Stimulated activated CD4-positive, alpha-beta T cell treated with anti-CD3 and anti-CD28 coated beads, Interleukin-12 subunit alpha, Interleukin-12 subunit beta, amount 100 ng/mL, for 4 hours (primary cell): ENCODE data around the gene CTDSP2.
"Not testable (repeated sequence)": the region's sequence is repeated elsewhere in the genome, so short reads cannot be mapped to it uniquely, and the experiment has no call there.

Source experiments
- DNase-seq: peaks from one replicate; pipeline ENCODE4 v3.0.0-alpha.2; 2020

Gene CTDSP2

DNA sequence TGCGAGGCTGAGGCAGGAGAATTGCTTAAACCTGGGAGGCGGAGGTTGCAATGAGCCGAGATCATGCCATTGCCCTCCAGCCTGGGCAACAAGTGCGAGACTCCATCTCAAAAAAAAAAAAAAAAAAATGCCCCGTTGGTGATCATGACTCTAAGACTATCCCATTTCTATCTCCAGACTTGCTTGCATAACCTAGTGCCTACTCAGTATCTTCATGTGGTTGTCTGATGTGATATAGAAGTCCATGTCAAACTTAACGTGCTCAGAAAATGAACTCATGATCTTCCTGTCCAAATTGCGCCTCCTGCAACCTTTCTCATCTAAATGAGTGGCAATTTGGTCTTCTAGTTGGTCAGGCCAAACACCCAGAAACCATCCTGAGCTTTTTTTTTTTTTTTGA lies 68.6 kb downstream of the CTDSP2 start:
- DNase-seq, result no peak

DNA sequence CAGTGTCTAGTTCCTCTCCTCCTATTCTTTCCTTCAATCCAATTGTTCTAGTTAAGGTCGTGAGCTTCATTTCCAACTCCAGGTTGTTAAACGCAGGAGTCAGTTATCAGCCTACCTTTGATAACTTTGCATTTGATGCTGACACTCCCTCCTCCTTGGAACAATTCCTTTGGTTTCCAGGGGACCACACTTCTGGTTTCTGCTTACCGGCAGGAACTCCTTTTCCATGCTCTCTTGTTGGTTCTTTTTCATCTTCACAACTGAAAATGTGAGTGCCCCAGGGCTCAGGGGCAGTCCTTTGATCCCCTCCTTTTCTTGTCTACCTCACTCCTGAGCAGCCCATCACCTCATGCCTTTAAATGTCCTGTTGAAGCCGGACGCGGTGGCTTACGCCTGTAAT lies 69.2 kb downstream of the CTDSP2 start:
- DNase-seq, result no peak

DNA sequence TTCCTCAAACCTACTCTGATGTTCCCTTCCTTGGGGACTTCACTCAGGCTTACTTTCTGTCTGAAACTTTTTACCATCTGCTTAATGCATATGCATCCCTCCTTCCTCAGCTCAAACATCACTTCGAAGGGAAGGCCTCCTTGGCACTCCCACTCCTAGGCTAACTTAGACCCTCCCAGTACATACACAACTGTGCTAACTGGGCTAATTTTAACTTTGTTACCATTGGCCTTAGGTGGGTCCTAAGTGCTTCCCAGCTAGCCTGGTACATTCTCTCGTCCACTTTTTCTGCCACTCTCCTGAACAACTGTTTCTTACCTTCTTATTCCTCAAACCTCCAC lies 70.3 kb downstream of the CTDSP2 start:
- DNase-seq, result no peak

DNA sequence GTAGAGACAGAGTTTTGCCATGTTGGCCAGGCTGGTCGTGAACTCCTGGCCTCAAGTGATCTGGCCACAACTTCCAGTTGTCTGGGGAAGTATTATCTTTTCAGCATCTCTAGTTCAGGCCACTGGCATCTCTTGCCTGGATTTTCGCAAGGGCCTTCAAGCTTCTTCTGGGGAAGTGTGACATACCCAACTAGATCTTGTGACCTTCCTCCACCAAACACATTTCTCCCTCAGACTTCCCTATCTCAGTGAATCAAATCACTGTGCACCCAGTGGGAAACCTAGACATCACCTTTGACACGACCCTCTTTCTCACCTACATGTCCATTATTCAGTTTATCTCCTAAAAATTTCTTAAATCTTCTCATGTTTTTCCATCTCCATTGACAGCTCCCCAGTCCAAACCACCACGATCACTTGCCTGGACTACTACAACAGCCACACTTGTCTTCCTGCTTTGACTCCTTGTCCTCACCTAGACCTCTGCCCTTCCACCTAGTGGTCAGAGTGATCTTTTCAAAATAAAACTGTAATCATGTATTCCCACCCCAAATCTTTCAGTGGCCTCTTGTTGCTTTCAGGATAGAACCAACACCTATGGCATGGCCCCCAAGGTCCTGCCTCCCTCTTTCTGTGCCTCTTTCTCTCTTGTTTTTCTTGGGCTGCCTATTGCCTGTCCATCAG lies 70.8 kb downstream of the CTDSP2 start:
- DNase-seq, result no peak

DNA sequence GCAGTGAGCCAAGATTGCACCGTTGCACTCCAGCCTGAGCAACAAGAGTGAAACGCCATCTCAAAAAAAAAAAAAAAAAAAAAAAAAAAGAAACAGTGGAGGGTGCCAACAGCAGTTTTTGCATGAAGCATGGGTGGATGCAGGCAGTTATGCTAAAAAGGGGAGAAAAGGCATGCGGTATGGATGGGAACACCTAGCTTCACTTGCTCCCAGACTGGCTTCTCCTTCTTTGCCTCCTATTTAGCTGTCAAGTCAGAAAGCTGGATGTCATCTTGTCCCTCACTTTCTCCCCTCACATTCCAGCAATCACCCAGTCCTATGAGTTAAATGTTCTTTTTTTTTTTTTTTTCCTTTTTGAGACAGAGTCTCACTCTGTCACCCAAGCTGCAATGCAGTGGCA lies 71.5 kb downstream of the CTDSP2 start:
- no peak for DNase-seq

DNA sequence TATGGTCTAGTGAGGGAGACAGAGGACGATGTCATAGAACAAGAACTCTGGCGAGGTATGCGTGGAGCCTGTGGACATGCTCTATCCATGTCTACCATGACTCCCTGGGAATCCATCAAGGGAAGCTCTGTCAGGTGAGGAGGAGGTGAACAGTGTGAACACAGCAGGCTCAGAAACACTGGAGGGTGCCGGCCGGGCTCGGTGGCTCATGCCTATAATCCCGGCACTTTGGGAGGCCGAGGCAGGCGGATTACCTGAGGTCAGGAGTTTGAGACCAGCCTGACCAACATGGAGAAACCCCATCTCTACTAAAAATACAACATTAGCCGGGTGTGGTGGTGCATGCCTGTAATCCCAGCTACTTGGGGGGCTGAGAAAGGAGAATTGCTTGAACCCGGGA lies 71.9 kb downstream of the CTDSP2 start:
- DNase-seq, result not testable (repeated sequence)

DNA sequence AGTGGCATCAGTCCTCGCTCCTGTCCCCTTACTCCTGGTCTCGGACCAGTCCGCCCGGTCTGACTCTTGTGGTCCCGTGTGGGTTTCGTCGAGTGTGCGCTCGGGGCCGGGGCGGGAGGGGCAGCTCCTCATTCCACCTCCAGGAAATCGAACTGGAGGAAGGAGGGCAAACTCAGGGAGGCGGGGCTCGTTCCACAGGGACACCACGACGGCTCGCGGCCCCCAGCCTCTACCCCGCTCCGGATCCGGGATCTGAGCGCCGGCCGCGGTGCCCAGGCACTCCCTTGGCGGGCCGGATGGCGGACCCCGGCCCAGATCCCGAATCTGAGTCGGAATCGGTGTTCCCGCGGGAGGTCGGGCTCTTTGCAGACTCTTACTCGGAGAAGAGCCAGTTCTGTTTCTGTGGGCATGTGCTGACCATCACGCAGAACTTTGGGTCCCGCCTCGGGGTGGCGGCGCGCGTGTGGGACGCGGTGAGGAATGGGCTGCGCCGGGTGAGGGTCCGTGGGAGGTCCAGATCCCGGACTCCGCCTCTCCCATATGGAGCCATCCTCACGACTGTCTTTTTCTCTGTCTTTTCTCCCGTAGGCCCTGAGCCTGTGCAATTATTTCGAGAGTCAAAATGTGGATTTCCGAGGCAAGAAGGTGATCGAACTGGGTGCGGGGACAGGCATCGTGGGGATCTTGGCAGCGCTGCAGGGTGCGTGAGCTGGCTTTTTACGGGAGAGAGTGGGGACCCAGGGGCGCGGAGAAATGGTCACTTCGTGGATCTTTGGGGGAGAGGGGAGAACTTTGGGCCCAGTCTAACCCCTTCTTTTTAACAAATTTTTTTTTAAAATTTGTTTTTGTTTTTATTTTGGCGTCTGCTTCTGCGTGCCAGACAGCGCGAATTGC lies 73.9 kb downstream of the CTDSP2 start, which contains the start of gene EEF1AKMT3:
Gene EEF1AKMT3, plus strand, starts transcription at position 186 of the 894 bp plus-strand sequence. Its CDS starts 111 bp downstream, at position 297.
- DNase-seq, result peak; percentile 36

DNA sequence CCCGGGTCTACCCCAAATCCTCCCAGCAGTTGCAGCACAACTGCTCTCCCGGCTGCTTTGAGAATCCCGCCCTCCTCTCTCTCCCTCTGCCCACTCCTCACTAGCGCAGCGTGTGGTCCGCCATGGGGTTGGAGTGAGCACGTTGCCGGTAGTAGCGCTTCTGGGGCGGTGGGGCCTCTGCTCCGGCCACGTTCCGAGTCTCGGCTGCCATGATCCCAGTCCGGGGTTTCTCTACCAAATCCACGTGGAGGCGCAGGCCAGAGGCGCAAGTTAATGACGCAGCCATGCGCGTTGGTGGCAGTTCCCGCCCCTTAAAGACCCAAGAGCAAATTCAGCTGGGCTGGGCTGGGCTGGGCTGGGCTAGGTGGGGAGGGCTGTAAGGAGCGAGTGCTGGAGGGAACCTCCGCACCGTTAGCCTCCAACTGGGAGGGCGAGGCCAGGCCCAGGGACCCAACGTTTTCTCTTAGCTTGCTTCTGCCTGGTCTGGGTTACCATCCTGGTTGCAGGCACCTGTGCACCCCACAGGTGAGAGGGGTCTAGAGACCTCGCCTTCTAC lies 74.6 kb downstream of the CTDSP2 start, which contains the start of gene METTL1:
Gene METTL1, minus strand, starts transcription at position 233 of the 556 bp plus-strand sequence. Its CDS starts 22 bp downstream, at position 211.
- peak; percentile 88 for DNase-seq

DNA sequence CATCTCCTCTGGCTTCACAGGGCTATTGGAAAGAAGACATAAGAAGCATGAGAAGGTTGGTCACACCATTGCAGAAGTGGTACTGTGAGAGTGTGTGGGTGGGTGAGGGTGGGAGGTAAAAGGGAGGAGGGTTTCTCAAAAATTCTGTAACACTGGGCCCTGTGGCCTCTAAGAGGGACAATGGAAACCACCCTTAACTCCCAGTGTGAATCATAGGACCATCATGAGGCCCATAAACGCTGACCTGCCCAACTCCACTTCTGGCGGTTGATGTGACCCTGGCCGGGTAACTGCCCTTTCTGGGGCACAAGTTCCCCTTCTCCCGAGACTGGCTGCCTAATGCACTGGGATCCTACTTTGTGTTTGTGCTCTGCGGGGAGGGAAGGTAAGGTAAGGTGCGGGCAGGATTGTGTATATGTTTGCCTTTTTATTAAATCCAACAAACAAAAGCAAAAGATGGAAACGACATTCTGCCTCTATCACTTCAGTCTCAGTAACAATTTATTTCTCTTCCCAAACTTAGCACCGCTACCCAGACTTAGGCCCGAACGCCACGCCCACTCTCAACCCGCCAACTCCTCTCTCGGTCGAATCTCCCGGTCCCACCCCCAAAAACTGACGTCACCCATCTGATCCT lies 75.2 kb downstream of the CTDSP2 start:
- DNase-seq, result peak; percentile 90

DNA sequence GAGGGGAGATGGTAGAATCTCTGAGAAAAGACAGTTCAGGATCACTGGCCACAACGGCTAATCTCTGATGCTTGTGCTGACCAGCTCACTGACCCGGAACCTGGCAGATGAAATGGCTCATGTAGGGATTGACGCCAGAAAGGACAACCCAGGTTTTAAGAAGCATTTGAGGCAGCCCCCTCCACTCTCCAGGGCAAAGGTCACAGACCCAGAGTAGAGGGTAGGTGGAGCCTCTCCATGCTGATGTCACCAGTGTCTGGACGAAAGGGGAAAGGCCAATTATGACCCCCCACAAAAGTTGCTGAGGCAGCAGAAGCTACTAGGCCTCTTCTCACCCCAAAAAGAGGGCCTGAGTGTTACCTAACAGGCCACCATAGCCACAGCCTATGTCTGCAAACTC lies 75.8 kb downstream of the CTDSP2 start:
- no peak for DNase-seq
